Esophagus squamous epithelium (tissue), 4 donors: ENCODE measurements around the gene CXCR6.

Experiments used
- POLR2A ChIP-seq, 4 donors: fragments of 450-650 bp; IDR thresholded peaks; one replicate each; pipeline ENCODE4 v1.6.1; 2017; ENCODE audit warnings: antibody characterized with exemption in 4 of 4, mild to moderate bottlenecking in 4 of 4, moderate library complexity in 3 of 4
- TF ChIP-seq, protein P1 (sequence below), 6 experiments: fragments of 450-650 bp in 4 of 6; fragments of 200-600 bp in 2 of 6; sonication (generic) in 2 of 6; IDR thresholded peaks; one replicate each; pipeline ENCODE4 v1.5.1; 2016 to 2019; ENCODE audit warnings: antibody characterized with exemption in 6 of 6, mild to moderate bottlenecking in 4 of 6, moderate library complexity in 4 of 6

DNA sequence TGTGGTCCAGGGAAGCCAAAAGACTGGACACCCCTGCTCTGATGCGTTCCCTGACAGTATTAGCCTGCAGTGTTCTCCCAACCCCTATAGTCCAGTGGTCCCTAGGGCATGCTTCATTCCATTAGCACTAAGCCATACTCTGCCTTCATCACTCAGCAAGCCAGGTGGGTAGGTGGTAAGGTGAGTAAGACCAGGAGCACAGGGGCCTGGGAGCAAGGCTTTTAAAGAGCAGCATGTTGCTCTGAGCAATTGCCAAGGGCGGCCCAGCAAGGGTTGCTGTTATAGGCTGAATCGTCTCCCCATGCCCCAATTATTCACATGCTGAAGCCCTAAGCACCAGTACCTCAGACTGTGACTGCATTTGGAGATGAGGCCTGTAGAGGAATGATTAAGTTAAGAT, 11.0 kb downstream of the CXCR6 start:
- TF ChIP-seq, protein P1, sequence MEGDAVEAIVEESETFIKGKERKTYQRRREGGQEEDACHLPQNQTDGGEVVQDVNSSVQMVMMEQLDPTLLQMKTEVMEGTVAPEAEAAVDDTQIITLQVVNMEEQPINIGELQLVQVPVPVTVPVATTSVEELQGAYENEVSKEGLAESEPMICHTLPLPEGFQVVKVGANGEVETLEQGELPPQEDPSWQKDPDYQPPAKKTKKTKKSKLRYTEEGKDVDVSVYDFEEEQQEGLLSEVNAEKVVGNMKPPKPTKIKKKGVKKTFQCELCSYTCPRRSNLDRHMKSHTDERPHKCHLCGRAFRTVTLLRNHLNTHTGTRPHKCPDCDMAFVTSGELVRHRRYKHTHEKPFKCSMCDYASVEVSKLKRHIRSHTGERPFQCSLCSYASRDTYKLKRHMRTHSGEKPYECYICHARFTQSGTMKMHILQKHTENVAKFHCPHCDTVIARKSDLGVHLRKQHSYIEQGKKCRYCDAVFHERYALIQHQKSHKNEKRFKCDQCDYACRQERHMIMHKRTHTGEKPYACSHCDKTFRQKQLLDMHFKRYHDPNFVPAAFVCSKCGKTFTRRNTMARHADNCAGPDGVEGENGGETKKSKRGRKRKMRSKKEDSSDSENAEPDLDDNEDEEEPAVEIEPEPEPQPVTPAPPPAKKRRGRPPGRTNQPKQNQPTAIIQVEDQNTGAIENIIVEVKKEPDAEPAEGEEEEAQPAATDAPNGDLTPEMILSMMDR (IDR thresholded peaks at IDR 0.05) = no peak
- TF ChIP-seq POLR2A (IDR thresholded peaks at IDR 0.05) = no peak
